B cell (primary cell): ENCODE data around the gene PRCC. TPM values are rescaled to one million over a fixed set of nuclear protein-coding genes. Genes with fewer than 3 reads are reported as not detected.

Source experiments
- ATAC-seq: fragments of 200-7000 bp; cut with Tn5 transposase; one replicate; pipeline ENCODE4 v1.10.0; 2021; ENCODE audit warnings: low read depth, mild to moderate bottlenecking, moderate number of reproducible peaks, moderate library complexity
- CTCF ChIA-PET: fragments of 350-600 bp; sonication (Branson Sonifier 250); formaldehyde crosslinking; loops from one replicate; lab custom pipeline; 2021; ENCODE audit warnings: antibody characterized with exemption, inconsistent platforms; lab: Charles Lee
- POLR2A ChIA-PET: fragments of 350-600 bp; sonication (Branson Sonifier 250); formaldehyde crosslinking; loops from one replicate; lab custom pipeline; 2021; ENCODE audit warnings: antibody characterized with exemption; lab: Charles Lee
- DNase-seq: peaks from one replicate; pipeline ENCODE4 v3.0.0; 2013
- H2AFZ ChIP-seq: 2 replicates; pipeline ENCODE4 v1.6.1; 2012; ENCODE audit warnings: mild to moderate bottlenecking, low read depth, low read length; ENCODE audit not compliant: insufficient read depth, poor library complexity, severe bottlenecking
- H3K27ac ChIP-seq, 2 donors: 1 replicate in 1 of 2; 2 replicates in 1 of 2; pipeline ENCODE4 v1.5.1; 2012 to 2013; ENCODE audit warnings: low read length in 2 of 2, mild to moderate bottlenecking in 2 of 2, moderate library complexity in 1 of 2
- H3K27me3 ChIP-seq, 4 experiments: fragments of 200-600 bp in 1 of 4; sonication (generic) in 1 of 4; replicated peaks in 1 of 4; 1 replicate in 2 of 4; 2 replicates in 2 of 4; pipeline versions ENCODE4 v1.6.1 to v1.7.0; 2013 to 2016; ENCODE audit warnings: low read length in 3 of 4, mild to moderate bottlenecking in 2 of 4, mixed read lengths in 1 of 4, moderate library complexity in 1 of 4; ENCODE audit not compliant: insufficient read depth in 4 of 4, control insufficient read depth in 3 of 4; ENCODE audit errors: control extremely low read depth in 1 of 4
- H3K36me3 ChIP-seq, 2 experiments: replicated peaks in 1 of 2; 1 replicate in 1 of 2; 2 replicates in 1 of 2; pipeline versions ENCODE4 v1.6.1 to v1.7.1; 2013; ENCODE audit warnings: low read length in 1 of 2; ENCODE audit not compliant: insufficient read depth in 2 of 2, control insufficient read depth in 1 of 2; ENCODE audit errors: control extremely low read depth in 1 of 2, extremely low read depth in 1 of 2
- H3K4me1 ChIP-seq, 2 donors: fragments of 200-600 bp in 1 of 2; sonication (generic) in 1 of 2; 1 replicate in 1 of 2; 2 replicates in 1 of 2; pipeline versions ENCODE4 v1.5.1 to v1.6.1; 2013 to 2017; ENCODE audit warnings: low read length in 2 of 2; ENCODE audit not compliant: control insufficient read depth in 2 of 2, insufficient read depth in 2 of 2
- H3K4me2 ChIP-seq: replicated peaks from 2 replicates; pipeline ENCODE3; 2012; ENCODE audit warnings: mild to moderate bottlenecking, low read depth, low read length; ENCODE audit not compliant: poor library complexity, severe bottlenecking
- H3K4me3 ChIP-seq, 5 experiments: fragments of 200-600 bp in 1 of 5; sonication (generic) in 1 of 5; 1 replicate in 3 of 5; 2 replicates in 2 of 5; pipeline versions ENCODE4 v1.5.1 to v1.7.0; 2011 to 2016; ENCODE audit warnings: low read length in 4 of 5, mild to moderate bottlenecking in 4 of 5, low read depth in 2 of 5, control low read depth in 1 of 5, moderate library complexity in 1 of 5; ENCODE audit not compliant: insufficient read depth in 1 of 5; ENCODE audit errors: control extremely low read depth in 1 of 5, extremely low read depth in 1 of 5
- H3K79me2 ChIP-seq: fragments of 200-600 bp; sonication (generic); one replicate; pipeline ENCODE4 v1.6.0; 2016; ENCODE audit warnings: low read length; ENCODE audit not compliant: control insufficient read depth, insufficient read depth
- H3K9ac ChIP-seq: fragments of 200-600 bp; sonication (generic); 2 replicates; pipeline ENCODE4 v1.6.1; 2017; ENCODE audit warnings: mild to moderate bottlenecking, low read length, moderate library complexity
- H3K9me3 ChIP-seq, 3 donors: one replicate each; pipeline versions ENCODE4 v1.6.1 to v1.7.1; 2013; ENCODE audit warnings: low read length in 2 of 3; ENCODE audit not compliant: control insufficient read depth in 2 of 3, insufficient read depth in 1 of 3; ENCODE audit errors: control extremely low read depth in 1 of 3
- H4K20me1 ChIP-seq: 2 replicates; pipeline ENCODE4 v1.6.0; 2012; ENCODE audit warnings: mild to moderate bottlenecking, low read length; ENCODE audit not compliant: insufficient read depth, control insufficient read depth, poor library complexity, severe bottlenecking
- H3K27ac Mint-ChIP-seq: one replicate; pipeline ENCODE4 v1.8.0; 2021; ENCODE audit warnings: mixed read lengths
- H3K27me3 Mint-ChIP-seq: one replicate; pipeline ENCODE4 v1.8.0; 2021; ENCODE audit warnings: mixed read lengths
- H3K4me1 Mint-ChIP-seq: one replicate; pipeline ENCODE4 v1.8.0; 2021; ENCODE audit warnings: mixed read lengths
- H3K4me3 Mint-ChIP-seq: one replicate; pipeline ENCODE4 v1.8.0; 2021; ENCODE audit warnings: mixed read lengths
- H3K9me3 Mint-ChIP-seq: one replicate; pipeline ENCODE4 v1.8.0; 2022; ENCODE audit warnings: mixed read lengths; ENCODE audit not compliant: insufficient read depth
- CTCF ChIP-seq: fragments of 200-600 bp; IDR thresholded peaks from one replicate; pipeline ENCODE4 v1.8.0; 2022; ENCODE audit warnings: antibody characterized with exemption, mild to moderate bottlenecking
- EZH2 ChIP-seq: IDR thresholded peaks from 2 replicates; pipeline ENCODE4 v1.6.1; 2012; ENCODE audit warnings: borderline replicate concordance, low read depth, mild to moderate bottlenecking, moderate library complexity, low read length; ENCODE audit not compliant: insufficient read depth, poor library complexity, severe bottlenecking
- WGBS: methylation state at CpG from one replicate; pipeline ENCODE4 v1.1.5; 2013; ENCODE audit warnings: missing lambda C conversion rate; ENCODE audit not compliant: insufficient coverage; 5-methylcytosine and 5-hydroxymethylcytosine counted together
- intact Hi-C: fragments of 100-400 bp; cut with micrococcal nuclease; formaldehyde crosslinking; loops from one replicate; pipeline ENCODE4 v1.10.0; 2022
- polyA plus RNA-seq: library from polyadenylated mRNA; depleted of rRNA; stranded (reverse); fragments of >200 nt; gene quantifications from 2 replicates; pipeline ENCODE4 v1.2.3, GENCODE V29; 2012
- total RNA-seq, 2 donors: library from RNA; stranded (reverse); fragments of 120-200 nt in 1 of 2; gene quantifications; 1 replicate in 1 of 2; 2 replicates in 1 of 2; pipeline versions ENCODE4 v1.2.3 to v1.2.4, GENCODE V29; 2013 to 2022

Gene PRCC
- total and polyA plus RNA-seq, 2 donors (not counting 1 experiment from before 2014, with no cell fraction given): 55.7 to 83.4 TPM

GRCh38 chr1:156794506-156795373, 27.4 kb downstream of the PRCC start:
- Histone ChIP-seq H2AFZ (no peak overlapping the region), H3K36me3 (peaks cover 11 to 82% of the 10 kb centered on the region in 2 experiments), H3K4me3 (no peak overlapping the region), H3K79me2 (peaks cover 3% of the 10 kb centered on the region), H4K20me1 (peaks cover 24% of the 10 kb centered on the region), H3K27ac (no peak overlapping the region), H3K27me3 (no peaks in the 10 kb centered on the region), H3K4me2 (no peak overlapping the region), H3K4me1 (no peaks in the 10 kb centered on the region), H3K9me3 (no peaks in the 10 kb centered on the region), H3K9ac (no peak overlapping the region)
- ATAC-seq (no peak), DNase-seq (no peak)
- WGBS: 81% methylated on average over 3 of the region's 7 CpGs
- H3K9me3 Mint-ChIP-seq: no peaks in the 10 kb centered on the region
- no peak overlapping the region for H3K4me3 Mint-ChIP-seq
- intact Hi-C loops: no loop called here
- ChIA-PET POLR2A (interaction anchor here (0.6 kb wide), 2 partner anchors 11 to 1487 kb away, joined by 4 to 5 read pairs; no protein-coding TSS in a partner anchor), CTCF (interaction anchor here (0.7 to 5.9 kb wide), 7 partner anchors 10 to 1334 kb away, joined by 3 to 45 read pairs (median 5); partner anchors contain the start of gene NTRK1)
- H3K27ac Mint-ChIP-seq: no peak overlapping the region
- H3K4me1 Mint-ChIP-seq: peaks cover 5% of the 10 kb centered on the region
- no peaks in the 10 kb centered on the region for H3K27me3 Mint-ChIP-seq
- TF ChIP-seq CTCF (no peak), EZH2 (no peak)

GRCh38 chr1:156795374-156795733, 28.0 kb downstream of the PRCC start:
- DNase-seq (no peak), ATAC-seq (no peak)
- intact Hi-C loops: no loop called here
- H3K79me2 ChIP-seq: peaks cover 3% of the 10 kb centered on the region
- no peak overlapping the region for H2AFZ ChIP-seq
- TF ChIP-seq EZH2 (no peak), CTCF (no peak)
- WGBS: 95% methylated on average over 4 of the region's 5 CpGs
- Mint-ChIP-seq H3K4me3 (no peak overlapping the region), H3K27me3 (no peaks in the 10 kb centered on the region), H3K4me1 (peaks cover 5% of the 10 kb centered on the region), H3K9me3 (no peaks in the 10 kb centered on the region), H3K27ac (no peak overlapping the region)
- ChIA-PET POLR2A (interaction anchor here (0.6 kb wide), 1 partner anchor 11 kb away, joined by 4 read pairs; no protein-coding TSS in a partner anchor), CTCF (interaction anchor here (0.9 to 5.9 kb wide), 7 partner anchors 10 to 95 kb away, joined by 3 to 45 read pairs (median 5); partner anchors contain the start of gene NTRK1)
- H3K27me3 ChIP-seq: no peaks in the 10 kb centered on the region
- H3K27ac ChIP-seq: no peak overlapping the region
- H3K9me3 ChIP-seq: no peaks in the 10 kb centered on the region
- no peak overlapping the region for H3K4me3 ChIP-seq
- peaks cover 11 to 89% of the 10 kb centered on the region in 2 experiments for H3K36me3 ChIP-seq
- H4K20me1 ChIP-seq: peaks cover 24% of the 10 kb centered on the region
- H3K9ac ChIP-seq: no peak overlapping the region
- no peaks in the 10 kb centered on the region for H3K4me1 ChIP-seq
- H3K4me2 ChIP-seq: no peak overlapping the region
